Stimulated activated memory B cell treated with anti-CD40 and anti-IgM and Interleukin-4, amounts not matched to agents 10 μg/mL and 1 μg/mL and 100 μg/mL, for 72 hours (primary cell): Measurements from ENCODE around the gene KIAA1217.

Experiments used
- ATAC-seq: fragments of 150-1000 bp; cut with Tn5 transposase; 2 replicates; pipeline ENCODE4 v1.10.0; 2021
- H3K27ac Mint-ChIP-seq: one replicate; pipeline ENCODE4 v1.8.0; 2022; ENCODE audit warnings: mild to moderate bottlenecking, mixed read lengths
- H3K27me3 Mint-ChIP-seq: one replicate; pipeline ENCODE4 v1.8.0; 2022; ENCODE audit warnings: mixed read lengths
- H3K36me3 Mint-ChIP-seq: one replicate; pipeline ENCODE4 v1.8.0; 2022; ENCODE audit warnings: mixed read lengths
- H3K4me1 Mint-ChIP-seq: one replicate; pipeline ENCODE4 v1.8.0; 2022; ENCODE audit warnings: mixed read lengths
- H3K4me3 Mint-ChIP-seq: one replicate; pipeline ENCODE4 v1.8.0; 2022; ENCODE audit warnings: mild to moderate bottlenecking, moderate library complexity, mixed read lengths
- H3K9me3 Mint-ChIP-seq: one replicate; pipeline ENCODE4 v1.8.0; 2022; ENCODE audit warnings: mixed read lengths

Gene KIAA1217

DNA sequence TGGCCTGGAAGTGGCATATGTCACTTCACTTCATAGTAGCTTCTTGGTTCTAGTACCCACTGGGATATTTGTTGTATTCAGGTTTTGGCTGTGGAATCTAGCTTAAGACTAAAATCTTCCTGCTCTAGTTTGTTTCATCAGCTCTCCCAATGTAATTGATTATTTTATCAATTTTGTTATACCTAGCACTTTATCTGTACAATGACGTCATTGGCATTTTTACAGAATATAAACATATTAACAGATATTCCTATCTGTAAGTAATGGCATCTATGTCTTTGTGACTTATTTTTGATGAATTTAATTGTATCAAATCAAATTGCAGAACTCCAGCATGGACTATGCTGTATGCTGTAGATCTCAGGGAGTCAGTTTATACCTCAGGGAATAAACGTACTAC is 19.7 kb downstream of the KIAA1217 start:
- Mint-ChIP-seq H3K9me3 (no peaks in the 10 kb centered on the region), H3K4me3 (no peak overlapping the region), H3K4me1 (no peaks in the 10 kb centered on the region), H3K27me3 (no peaks in the 10 kb centered on the region), H3K36me3 (no peaks in the 10 kb centered on the region), H3K27ac (no peak overlapping the region)
- no peak for ATAC-seq

GRCh38 chr10:24229909-24230308 is 21.0 kb downstream of the KIAA1217 start:
- Mint-ChIP-seq H3K4me3 (no peak overlapping the region), H3K9me3 (no peaks in the 10 kb centered on the region), H3K4me1 (no peaks in the 10 kb centered on the region), H3K36me3 (no peaks in the 10 kb centered on the region), H3K27ac (no peak overlapping the region), H3K27me3 (no peaks in the 10 kb centered on the region)
- ATAC-seq: no peak

- ATAC-seq: no peak
- H3K4me3 Mint-ChIP-seq: no peak overlapping the region
- H3K36me3 Mint-ChIP-seq: no peaks in the 10 kb centered on the region
- H3K27me3 Mint-ChIP-seq: no peaks in the 10 kb centered on the region
- H3K27ac Mint-ChIP-seq: no peak overlapping the region
- no peaks in the 10 kb centered on the region for H3K9me3 Mint-ChIP-seq
- H3K4me1 Mint-ChIP-seq: no peaks in the 10 kb centered on the region
Measured at GRCh38 chr10:24231200-24231599, 22.3 kb downstream of the KIAA1217 start.

DNA sequence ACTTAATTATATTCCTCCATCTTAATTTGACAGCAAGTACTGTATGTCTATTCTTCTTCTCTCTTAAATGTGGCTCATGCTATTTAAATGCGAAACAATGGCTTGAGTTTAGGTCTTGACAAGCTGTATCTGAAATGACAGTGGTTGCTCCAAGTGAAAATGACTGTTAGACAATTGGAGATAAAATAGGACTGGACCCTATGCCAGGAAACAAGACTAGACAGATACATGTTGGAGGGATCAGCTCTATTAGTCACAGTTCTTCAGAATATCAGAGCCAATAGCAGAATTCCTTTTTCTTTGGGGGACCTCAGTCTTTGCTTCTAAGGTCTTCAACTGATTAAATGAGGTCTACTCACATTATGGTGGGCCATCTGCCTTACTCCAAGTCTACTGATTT is 25.8 kb downstream of the KIAA1217 start:
- H3K27ac Mint-ChIP-seq: no peak overlapping the region
- no peaks in the 10 kb centered on the region for H3K27me3 Mint-ChIP-seq
- H3K36me3 Mint-ChIP-seq: no peaks in the 10 kb centered on the region
- no peak for ATAC-seq
- H3K4me1 Mint-ChIP-seq: no peaks in the 10 kb centered on the region
- no peaks in the 10 kb centered on the region for H3K9me3 Mint-ChIP-seq
- H3K4me3 Mint-ChIP-seq: no peak overlapping the region

- ATAC-seq: no peak
- H3K27me3 Mint-ChIP-seq: no peaks in the 10 kb centered on the region
- H3K27ac Mint-ChIP-seq: no peak overlapping the region
- no peak overlapping the region for H3K4me3 Mint-ChIP-seq
- no peaks in the 10 kb centered on the region for H3K36me3 Mint-ChIP-seq
- H3K4me1 Mint-ChIP-seq: no peaks in the 10 kb centered on the region
- no peaks in the 10 kb centered on the region for H3K9me3 Mint-ChIP-seq
Measured at GRCh38 chr10:24235471-24235870, 26.5 kb downstream of the KIAA1217 start.

DNA sequence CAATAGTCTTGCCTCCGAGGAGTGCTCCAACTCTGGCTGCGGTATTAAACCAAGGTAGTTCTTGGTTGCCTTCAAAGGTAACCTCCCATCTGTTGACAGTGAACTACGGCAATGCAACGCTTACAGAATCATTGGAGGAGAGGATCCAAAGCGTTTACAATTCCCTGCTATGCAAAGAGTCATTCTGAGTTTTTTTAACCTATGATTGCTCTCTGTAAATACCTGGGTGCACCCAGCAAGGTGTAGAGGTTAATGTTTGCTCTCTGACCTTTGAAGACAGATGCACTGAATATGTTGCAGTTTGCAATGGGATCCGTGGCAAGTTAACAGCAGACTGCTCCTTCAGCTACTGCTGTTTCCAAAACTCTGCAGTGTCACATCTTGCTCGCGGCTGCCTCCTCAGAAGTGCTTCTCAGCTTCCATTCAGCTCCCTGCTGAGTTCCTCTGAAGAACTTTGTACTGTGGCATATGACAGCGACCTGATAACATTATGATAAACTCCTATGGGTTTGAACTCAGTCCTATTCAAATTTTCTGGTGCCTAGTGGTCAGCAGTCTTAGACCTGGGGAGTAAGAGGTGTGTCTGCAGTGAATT is 29.0 kb downstream of the KIAA1217 start:
- no peaks in the 10 kb centered on the region for H3K36me3 Mint-ChIP-seq
- H3K27me3 Mint-ChIP-seq: no peaks in the 10 kb centered on the region
- no peak for ATAC-seq
- H3K9me3 Mint-ChIP-seq: no peaks in the 10 kb centered on the region
- no peak overlapping the region for H3K4me3 Mint-ChIP-seq
- H3K27ac Mint-ChIP-seq: no peak overlapping the region
- H3K4me1 Mint-ChIP-seq: no peaks in the 10 kb centered on the region

DNA sequence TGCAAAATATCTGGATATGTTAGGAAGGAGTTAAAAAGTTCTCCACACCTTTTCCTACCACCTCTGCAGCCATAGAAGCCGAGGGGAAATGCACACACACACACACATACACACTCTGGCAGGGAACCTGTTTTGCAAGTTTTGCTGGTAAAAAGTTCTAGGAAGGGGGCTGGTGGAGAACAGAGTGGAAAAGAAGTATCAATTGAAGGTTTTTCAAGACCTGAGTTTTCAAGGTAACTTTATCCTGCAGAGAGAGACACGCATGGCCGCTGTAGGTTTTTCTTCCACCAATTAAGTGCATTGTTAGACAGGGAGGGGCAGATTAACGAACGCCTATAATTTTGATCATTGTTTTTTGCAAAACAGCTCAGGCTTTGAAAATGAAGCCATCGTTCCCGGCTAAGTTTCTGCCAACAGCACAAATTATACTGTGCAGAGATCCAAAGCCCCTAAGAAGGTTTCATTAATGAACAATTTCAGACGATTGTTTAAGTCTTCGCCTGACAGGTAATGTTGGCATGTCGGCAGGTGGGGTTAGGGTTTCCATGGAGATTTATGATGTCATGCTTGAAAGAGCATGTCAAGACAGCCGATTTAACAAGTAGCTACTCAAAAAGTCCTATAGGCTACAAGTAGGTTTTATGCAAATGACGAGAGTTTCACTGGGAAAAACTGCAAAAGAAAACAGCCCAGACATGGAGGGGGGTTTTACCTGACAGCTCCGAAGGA is 29.7 kb downstream of the KIAA1217 start:
- Mint-ChIP-seq H3K4me1 (no peaks in the 10 kb centered on the region), H3K9me3 (no peaks in the 10 kb centered on the region), H3K27me3 (no peaks in the 10 kb centered on the region), H3K36me3 (no peaks in the 10 kb centered on the region), H3K4me3 (no peak overlapping the region), H3K27ac (no peak overlapping the region)
- ATAC-seq: no peak

- Mint-ChIP-seq H3K4me3 (no peak overlapping the region), H3K27ac (no peak overlapping the region), H3K9me3 (no peaks in the 10 kb centered on the region), H3K36me3 (no peaks in the 10 kb centered on the region), H3K27me3 (no peaks in the 10 kb centered on the region), H3K4me1 (no peaks in the 10 kb centered on the region)
- ATAC-seq: no peak
Measured at GRCh38 chr10:24239289-24240040, 30.5 kb downstream of the KIAA1217 start.

DNA sequence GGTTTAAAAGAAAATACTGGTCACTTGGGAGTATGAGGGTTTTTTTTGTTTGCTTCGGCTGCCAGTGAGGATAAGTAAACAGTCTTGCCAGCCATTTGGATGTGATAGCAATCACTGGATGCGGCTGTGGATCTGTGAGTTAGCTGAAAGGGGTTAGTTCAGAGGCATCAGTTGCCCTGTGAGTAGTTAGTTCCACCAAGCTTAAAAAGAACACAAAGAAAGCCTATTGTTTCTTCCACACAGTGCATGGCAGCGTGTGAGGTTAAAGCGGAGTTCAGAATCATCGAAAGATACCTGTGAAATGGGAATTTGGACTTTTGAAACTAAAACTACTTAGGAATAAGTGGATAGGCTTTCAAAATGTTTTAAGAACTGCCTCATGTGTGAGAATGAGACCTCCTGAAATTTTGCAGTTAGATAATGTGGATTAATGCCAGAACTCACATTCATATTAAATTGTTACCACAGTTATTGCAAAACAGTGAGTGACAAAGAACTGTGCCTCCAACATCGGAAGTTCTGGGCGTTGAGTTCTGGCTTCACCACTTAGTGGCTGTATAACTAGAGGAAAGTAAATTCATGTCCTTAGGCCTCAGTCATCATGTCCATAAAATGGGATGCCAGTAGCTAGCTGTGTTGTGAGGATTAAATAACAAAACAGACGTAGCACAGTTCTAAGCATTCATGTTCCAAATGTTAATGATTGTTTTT is 31.3 kb downstream of the KIAA1217 start:
- Mint-ChIP-seq H3K9me3 (no peaks in the 10 kb centered on the region), H3K27me3 (no peaks in the 10 kb centered on the region), H3K4me3 (no peak overlapping the region), H3K36me3 (no peaks in the 10 kb centered on the region), H3K27ac (no peak overlapping the region), H3K4me1 (no peaks in the 10 kb centered on the region)
- ATAC-seq: no peak

DNA sequence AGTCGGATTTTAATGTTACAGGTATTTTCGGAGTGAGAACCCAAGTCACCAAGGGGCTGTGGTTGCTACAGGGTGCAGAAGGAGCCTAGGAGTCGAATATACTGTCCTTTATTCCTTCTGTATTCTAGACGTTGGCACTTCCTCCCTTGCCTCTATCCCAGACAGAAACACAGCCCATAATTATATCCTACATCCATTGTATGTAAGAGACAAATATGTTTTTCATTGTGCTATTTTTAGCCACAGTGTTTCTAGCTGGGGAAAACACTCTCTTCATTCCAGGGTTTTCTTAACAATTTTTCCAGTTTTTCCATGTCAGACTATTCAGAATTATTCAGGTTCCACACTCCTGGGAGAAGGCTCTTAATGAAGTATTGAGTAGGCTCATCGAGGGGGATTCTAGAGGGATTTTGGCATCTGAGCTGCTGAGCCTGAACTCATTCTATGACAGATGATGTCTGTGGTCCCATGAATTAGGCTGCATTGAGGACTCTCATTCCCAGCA is 32.6 kb downstream of the KIAA1217 start:
- no peaks in the 10 kb centered on the region for H3K36me3 Mint-ChIP-seq
- no peak overlapping the region for H3K4me3 Mint-ChIP-seq
- H3K4me1 Mint-ChIP-seq: no peaks in the 10 kb centered on the region
- H3K27ac Mint-ChIP-seq: no peak overlapping the region
- ATAC-seq: no peak
- H3K9me3 Mint-ChIP-seq: no peaks in the 10 kb centered on the region
- H3K27me3 Mint-ChIP-seq: no peaks in the 10 kb centered on the region

GRCh38 chr10:24242562-24242961 is 33.6 kb downstream of the KIAA1217 start:
- Mint-ChIP-seq H3K4me3 (no peak overlapping the region), H3K27me3 (no peaks in the 10 kb centered on the region), H3K27ac (no peak overlapping the region), H3K9me3 (no peaks in the 10 kb centered on the region), H3K4me1 (no peaks in the 10 kb centered on the region), H3K36me3 (no peaks in the 10 kb centered on the region)
- no peak for ATAC-seq

- H3K4me1 Mint-ChIP-seq: no peaks in the 10 kb centered on the region
- H3K4me3 Mint-ChIP-seq: no peak overlapping the region
- H3K27ac Mint-ChIP-seq: no peak overlapping the region
- H3K9me3 Mint-ChIP-seq: no peaks in the 10 kb centered on the region
- H3K36me3 Mint-ChIP-seq: no peaks in the 10 kb centered on the region
- no peak for ATAC-seq
- no peaks in the 10 kb centered on the region for H3K27me3 Mint-ChIP-seq
Measured at GRCh38 chr10:24246365-24246764, 37.4 kb downstream of the KIAA1217 start.

GRCh38 chr10:24247841-24248240 is 38.9 kb downstream of the KIAA1217 start:
- no peaks in the 10 kb centered on the region for H3K36me3 Mint-ChIP-seq
- H3K4me1 Mint-ChIP-seq: no peaks in the 10 kb centered on the region
- no peaks in the 10 kb centered on the region for H3K27me3 Mint-ChIP-seq
- H3K4me3 Mint-ChIP-seq: no peak overlapping the region
- no peak overlapping the region for H3K27ac Mint-ChIP-seq
- no peaks in the 10 kb centered on the region for H3K9me3 Mint-ChIP-seq
- ATAC-seq: no peak

GRCh38 chr10:24249829-24250415 is 41.0 kb downstream of the KIAA1217 start:
- ATAC-seq: no peak
- Mint-ChIP-seq H3K36me3 (no peaks in the 10 kb centered on the region), H3K27ac (no peak overlapping the region)

DNA sequence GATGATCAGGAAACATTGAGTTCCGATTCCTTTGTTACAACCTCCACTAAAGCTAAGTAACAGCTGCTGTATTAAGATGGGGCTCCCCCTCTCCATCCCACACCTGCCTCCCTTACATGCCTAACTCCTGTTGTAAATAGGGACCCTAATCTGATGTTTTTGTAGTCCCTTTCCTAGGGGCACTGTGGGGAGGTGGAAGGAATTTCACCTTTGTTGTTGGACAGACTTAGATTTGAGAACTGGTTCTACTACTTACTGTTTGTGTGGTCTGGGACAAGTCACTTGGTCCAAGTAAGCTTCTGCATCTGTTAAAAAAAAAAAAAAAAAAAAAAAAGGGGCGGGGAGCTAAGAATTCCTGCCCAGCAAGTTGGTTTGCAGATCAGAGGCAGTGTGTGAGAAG is 42.6 kb downstream of the KIAA1217 start:
- H3K4me1 Mint-ChIP-seq: no peaks in the 10 kb centered on the region
- ATAC-seq: no peak
- H3K36me3 Mint-ChIP-seq: no peaks in the 10 kb centered on the region
- no peaks in the 10 kb centered on the region for H3K9me3 Mint-ChIP-seq
- H3K27ac Mint-ChIP-seq: no peak overlapping the region
- H3K27me3 Mint-ChIP-seq: no peaks in the 10 kb centered on the region
- no peak overlapping the region for H3K4me3 Mint-ChIP-seq

More at GRCh38 chr10:24249829-24250415, 41.0 kb downstream of the KIAA1217 start:
- Mint-ChIP-seq H3K27me3 (no peaks in the 10 kb centered on the region), H3K9me3 (no peaks in the 10 kb centered on the region), H3K4me1 (no peaks in the 10 kb centered on the region), H3K4me3 (no peak overlapping the region)
